Neural cell (in vitro differentiated cells): ENCODE results near the gene PRRT2.

ENCODE experiments used
- SMC3 ChIP-seq: fragments of 450-650 bp; conservative IDR thresholded peaks from 2 replicates; pipeline ENCODE4 v1.6.1; 2014; ENCODE audit warnings: antibody characterized with exemption, mild to moderate bottlenecking, moderate library complexity; ENCODE audit not compliant: poor library complexity
- TF ChIP-seq, protein P1 (sequence below): fragments of 450-650 bp; IDR thresholded peaks from 2 replicates; pipeline ENCODE4 v1.5.1; 2014; ENCODE audit warnings: antibody characterized with exemption, mild to moderate bottlenecking, moderate library complexity; ENCODE audit not compliant: poor library complexity, severe bottlenecking

DNA sequence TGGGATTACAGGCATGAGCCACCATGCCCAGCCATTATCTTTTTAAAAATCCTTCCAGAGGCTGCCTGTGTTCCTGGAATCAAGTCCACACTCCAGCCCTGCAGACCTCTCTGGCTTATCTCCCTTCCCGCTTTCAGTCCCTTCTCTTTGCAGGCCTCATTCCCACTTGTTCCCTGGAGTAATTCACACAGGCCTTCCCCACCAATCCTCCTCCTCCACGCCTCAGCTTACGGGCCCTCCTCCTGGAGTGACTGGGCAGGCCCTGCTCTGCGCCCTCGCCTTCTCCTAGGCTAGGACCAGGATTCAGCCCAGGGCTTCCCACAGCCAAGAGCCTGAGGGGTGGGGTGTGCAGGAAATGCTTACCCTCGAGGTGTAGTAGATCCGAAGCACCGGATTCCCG lies 48.2 kb downstream of the PRRT2 start:
- TF ChIP-seq SMC3, result no peak
- TF ChIP-seq, protein P1, sequence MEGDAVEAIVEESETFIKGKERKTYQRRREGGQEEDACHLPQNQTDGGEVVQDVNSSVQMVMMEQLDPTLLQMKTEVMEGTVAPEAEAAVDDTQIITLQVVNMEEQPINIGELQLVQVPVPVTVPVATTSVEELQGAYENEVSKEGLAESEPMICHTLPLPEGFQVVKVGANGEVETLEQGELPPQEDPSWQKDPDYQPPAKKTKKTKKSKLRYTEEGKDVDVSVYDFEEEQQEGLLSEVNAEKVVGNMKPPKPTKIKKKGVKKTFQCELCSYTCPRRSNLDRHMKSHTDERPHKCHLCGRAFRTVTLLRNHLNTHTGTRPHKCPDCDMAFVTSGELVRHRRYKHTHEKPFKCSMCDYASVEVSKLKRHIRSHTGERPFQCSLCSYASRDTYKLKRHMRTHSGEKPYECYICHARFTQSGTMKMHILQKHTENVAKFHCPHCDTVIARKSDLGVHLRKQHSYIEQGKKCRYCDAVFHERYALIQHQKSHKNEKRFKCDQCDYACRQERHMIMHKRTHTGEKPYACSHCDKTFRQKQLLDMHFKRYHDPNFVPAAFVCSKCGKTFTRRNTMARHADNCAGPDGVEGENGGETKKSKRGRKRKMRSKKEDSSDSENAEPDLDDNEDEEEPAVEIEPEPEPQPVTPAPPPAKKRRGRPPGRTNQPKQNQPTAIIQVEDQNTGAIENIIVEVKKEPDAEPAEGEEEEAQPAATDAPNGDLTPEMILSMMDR, result no peak
